Loucy (cell line): ENCODE results near the gene GCK.

Experiments used
- EZH2phosphoT487 ChIP-seq: fragments of 200-600 bp; IDR thresholded peaks from 2 replicates; pipeline ENCODE4 v1.6.1; 2018; ENCODE audit warnings: antibody characterized with exemption, mild to moderate bottlenecking, moderate library complexity, borderline replicate concordance
- TF ChIP-seq, protein P1 (sequence below): fragments of 200-600 bp; sonication (generic); conservative IDR thresholded peaks from 2 replicates; pipeline ENCODE4 v1.5.1; 2014; ENCODE audit warnings: mild to moderate bottlenecking, antibody characterized with exemption, low read length

DNA sequence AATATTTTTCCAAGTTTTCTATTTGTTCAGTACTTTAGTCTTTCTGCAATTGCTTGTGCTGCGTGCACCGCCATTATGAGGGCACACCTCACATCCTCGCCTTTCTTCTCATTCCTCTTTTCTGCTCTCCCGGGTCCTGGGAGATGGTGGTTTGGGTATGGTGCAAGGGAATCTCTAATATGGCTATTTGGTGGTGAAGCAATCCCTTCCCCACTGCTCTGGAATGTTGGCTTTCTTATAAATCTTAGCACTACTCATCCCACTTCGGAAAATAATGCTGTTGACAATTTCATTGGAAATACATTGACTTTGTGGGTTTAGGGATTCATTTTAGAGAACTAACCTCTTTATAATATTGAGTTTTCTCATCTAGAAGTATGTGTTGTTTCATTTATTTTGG lies 1.9 kb upstream of the GCK start:
- TF ChIP-seq, protein P1, sequence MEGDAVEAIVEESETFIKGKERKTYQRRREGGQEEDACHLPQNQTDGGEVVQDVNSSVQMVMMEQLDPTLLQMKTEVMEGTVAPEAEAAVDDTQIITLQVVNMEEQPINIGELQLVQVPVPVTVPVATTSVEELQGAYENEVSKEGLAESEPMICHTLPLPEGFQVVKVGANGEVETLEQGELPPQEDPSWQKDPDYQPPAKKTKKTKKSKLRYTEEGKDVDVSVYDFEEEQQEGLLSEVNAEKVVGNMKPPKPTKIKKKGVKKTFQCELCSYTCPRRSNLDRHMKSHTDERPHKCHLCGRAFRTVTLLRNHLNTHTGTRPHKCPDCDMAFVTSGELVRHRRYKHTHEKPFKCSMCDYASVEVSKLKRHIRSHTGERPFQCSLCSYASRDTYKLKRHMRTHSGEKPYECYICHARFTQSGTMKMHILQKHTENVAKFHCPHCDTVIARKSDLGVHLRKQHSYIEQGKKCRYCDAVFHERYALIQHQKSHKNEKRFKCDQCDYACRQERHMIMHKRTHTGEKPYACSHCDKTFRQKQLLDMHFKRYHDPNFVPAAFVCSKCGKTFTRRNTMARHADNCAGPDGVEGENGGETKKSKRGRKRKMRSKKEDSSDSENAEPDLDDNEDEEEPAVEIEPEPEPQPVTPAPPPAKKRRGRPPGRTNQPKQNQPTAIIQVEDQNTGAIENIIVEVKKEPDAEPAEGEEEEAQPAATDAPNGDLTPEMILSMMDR: no peak
- TF ChIP-seq EZH2phosphoT487: no peak
